GM12878 (cell line): Measurements from ENCODE around the gene WDFY1. TPM values are rescaled to one million over a fixed set of nuclear protein-coding genes. Genes with fewer than 3 reads are reported as not detected.

Experiments
- ATAC-seq: fragments of 200-7000 bp; cut with Tn5 transposase; 3 replicates; pipeline ENCODE4 v1.9.1; 2020; ENCODE audit warnings: mild to moderate bottlenecking, moderate library complexity
- Bru-seq: library from RNA; stranded (reverse); fragments of 400-500 nt; gene quantifications from one replicate; lab custom pipeline; 2021; lab: Mats Ljungman, UMichigan
- BruChase-seq, 2 experiments: library from RNA; stranded (reverse); fragments of 400-500 nt; gene quantifications; one replicate each; lab custom pipeline; 2021; lab: Mats Ljungman, UMichigan
- BruUV-seq: library from RNA; stranded (reverse); fragments of 400-500 nt; replicated peaks from 2 replicates; lab custom pipeline; 2021; lab: Mats Ljungman, UMichigan
- CTCF ChIA-PET: fragments of 300-600 bp; sonication (Branson Sonifier 250); formaldehyde crosslinking; extraction: SDS; loops from one replicate; lab custom pipeline; 2021; ENCODE audit warnings: inconsistent platforms; lab: Yijun Ruan, JAX
- POLR2A ChIA-PET: fragments of 350-600 bp; formaldehyde crosslinking; extraction: SDS; loops from one replicate; lab custom pipeline; 2021; ENCODE audit warnings: inconsistent platforms; lab: Charles Lee
- RAD21 ChIA-PET: fragments of 300-600 bp; sonication (Branson Sonifier 250); formaldehyde crosslinking; loops from one replicate; lab custom pipeline; 2023; ENCODE audit warnings: antibody characterized with exemption; ENCODE audit not compliant: unreplicated experiment; lab: Charles Lee
- SMC1A ChIA-PET: fragments of 300-600 bp; sonication (Branson Sonifier 250); formaldehyde crosslinking; loops from one replicate; lab custom pipeline; 2023; ENCODE audit not compliant: unreplicated experiment, uncharacterized antibody; lab: Charles Lee
- DNase-seq: peaks from one replicate; pipeline ENCODE4 v3.0.0-alpha.2; 2011; ENCODE audit warnings: low read depth, low spot score
- FAIRE-seq: peaks from 3 replicates; lab custom pipeline; 2011; peaks lifted over from hg19 to GRCh38; lab: Jason Lieb, UNC
- H2AFZ ChIP-seq: 2 replicates; pipeline ENCODE4 v1.6.0; 2011; ENCODE audit warnings: low read depth, low read length, control low read depth; ENCODE audit not compliant: control insufficient read depth
- H3K27ac ChIP-seq: 2 replicates; pipeline ENCODE4 v1.5.1; 2011; ENCODE audit warnings: control low read depth; ENCODE audit not compliant: control insufficient read depth, insufficient read depth
- H3K27me3 ChIP-seq, 2 experiments: replicated peaks in 1 of 2; 2 replicates each; pipeline versions ENCODE4 v1.6.0 to v1.6.1; 2011; ENCODE audit warnings: low read length in 1 of 2; ENCODE audit not compliant: control insufficient read depth in 2 of 2, insufficient read depth in 2 of 2
- H3K36me3 ChIP-seq, 2 experiments: 2 replicates each; pipeline ENCODE4 v1.5.1; 2011; ENCODE audit warnings: low read length in 1 of 2; ENCODE audit not compliant: control insufficient read depth in 2 of 2, insufficient read depth in 2 of 2
- H3K4me1 ChIP-seq: 2 replicates; pipeline ENCODE4 v1.6.1; 2011; ENCODE audit warnings: mild to moderate bottlenecking, low read length, moderate library complexity, mixed read lengths; ENCODE audit not compliant: control insufficient read depth, insufficient read depth
- H3K4me2 ChIP-seq: 2 replicates; pipeline ENCODE4 v1.6.0; 2011; ENCODE audit warnings: control low read depth; ENCODE audit not compliant: control insufficient read depth, insufficient read depth
- H3K4me3 ChIP-seq: fragments of 200-600 bp; sonication (generic); 2 replicates; pipeline ENCODE4 v1.5.1; 2016
- H3K79me2 ChIP-seq: 2 replicates; pipeline ENCODE4 v1.6.0; 2011; ENCODE audit warnings: low read length; ENCODE audit not compliant: control insufficient read depth, insufficient read depth
- H3K9ac ChIP-seq: 2 replicates; pipeline ENCODE4 v1.8.0; 2011; ENCODE audit warnings: low read length, control low read depth, mixed read lengths; ENCODE audit not compliant: control insufficient read depth, insufficient read depth
- H3K9me3 ChIP-seq: replicated peaks from 3 replicates; pipeline ENCODE4 v1.5.1; 2011; ENCODE audit warnings: mild to moderate bottlenecking, low read length; ENCODE audit not compliant: control insufficient read depth, insufficient read depth
- H4K20me1 ChIP-seq: 2 replicates; pipeline ENCODE4 v1.6.0; 2011; ENCODE audit not compliant: control insufficient read depth, insufficient read depth
- BACH1 ChIP-seq: fragments of 450-650 bp; IDR thresholded peaks from 2 replicates; pipeline ENCODE4 v1.6.1; 2017; ENCODE audit warnings: mild to moderate bottlenecking, borderline replicate concordance
- DPF2 ChIP-seq: fragments of 450-650 bp; IDR thresholded peaks from 2 replicates; pipeline ENCODE4 v1.6.1; 2017; ENCODE audit warnings: mild to moderate bottlenecking
- IKZF1 ChIP-seq: fragments of 450-650 bp; conservative IDR thresholded peaks from 2 replicates; pipeline ENCODE4 v1.6.1; 2017; ENCODE audit warnings: antibody characterized with exemption, mild to moderate bottlenecking
- MYC ChIP-seq: IDR thresholded peaks from 2 replicates; pipeline ENCODE4 v1.6.1; 2011; ENCODE audit warnings: mild to moderate bottlenecking, low read length, moderate library complexity, inconsistent platforms; ENCODE audit not compliant: insufficient read depth, insufficient replicate concordance, insufficient read length, severe bottlenecking
- POLR2A ChIP-seq: IDR thresholded peaks from 2 replicates; pipeline ENCODE4 v1.6.1; 2011; ENCODE audit warnings: low read depth, mild to moderate bottlenecking, low read length
- TCF7 ChIP-seq: IDR thresholded peaks from 2 replicates; pipeline ENCODE4 v1.6.1; 2014; ENCODE audit warnings: antibody characterized with exemption, borderline replicate concordance
- ZZZ3 ChIP-seq: IDR thresholded peaks from 2 replicates; pipeline ENCODE4 v1.6.1; 2011; ENCODE audit warnings: low read depth; ENCODE audit not compliant: control insufficient read depth, insufficient read length
- WGBS: methylation state at CpG from one replicate; pipeline ENCODE4 v1.1.6; 2016; ENCODE audit warnings: low lambda C conversion rate; ENCODE audit not compliant: insufficient replicate concordance, insufficient coverage; ENCODE audit errors: missing lambda C conversion rate; 5-methylcytosine and 5-hydroxymethylcytosine counted together
- in situ Hi-C: fragments of 300-500 bp; cut with MboI; formaldehyde crosslinking; loops from 9 replicates; pipeline ENCODE4 v1.14.3; 2018; ENCODE audit warnings: mixed read lengths
- intact Hi-C: fragments of 100-400 bp; cut with micrococcal nuclease; formaldehyde crosslinking; loops from one replicate; pipeline ENCODE4 v1.14.2; 2022; ENCODE audit not compliant: unreplicated experiment
- long read RNA-seq, 2 experiments: library from polyadenylated mRNA; unstranded; transcript quantifications; one replicate each; pipeline ENCODE4 v2.0.0, GENCODE V29; 2019 to 2020
- polyA minus RNA-seq, 3 experiments: library from RNA; depleted of rRNA, polyadenylated mRNA; stranded (reverse); fragments of >200 nt; gene quantifications; 2 replicates each; pipeline ENCODE4 v1.2.3, GENCODE V29; 2011
- polyA plus RNA-seq, 11 experiments: library from polyadenylated mRNA; depleted of rRNA in 4 of 11; unstranded in 6 of 11; stranded (reverse) in 5 of 11; fragments of >200 nt; fragmentation: Nextera tagmentation in 4 of 11; fragmentation: Illumina TruSeq in 1 of 11; extraction: Ambion mirVana in 4 of 11; extraction: Trizol in 1 of 11; gene quantifications; 1 replicate in 1 of 11; 2 replicates in 10 of 11; pipeline versions ENCODE4 v1.2.1 to v1.2.3, GENCODE V29; 2011 to 2016; ENCODE audit warnings: inconsistent platforms in 2 of 11, missing spikeins in 2 of 11, low read depth in 1 of 11
- total RNA-seq, 4 experiments: library from RNA; depleted of rRNA in 3 of 4; stranded (reverse); fragments of >200 nt in 3 of 4; fragmentation: Illumina TruSeq in 1 of 4; extraction: Trizol in 1 of 4; gene quantifications; 2 replicates each; pipeline versions ENCODE4 v1.2.1 to v1.2.3, GENCODE V29; 2013 to 2021
- TF ChIP-seq, protein P1 (sequence below): IDR thresholded peaks from 2 replicates; pipeline ENCODE4 v1.6.1; 2011; ENCODE audit warnings: low read depth, low read length, improper control_type of control experiment, borderline replicate concordance
- TF ChIP-seq, protein P2 (sequence below): fragments of 450-650 bp; IDR thresholded peaks from 2 replicates; pipeline ENCODE4 v1.6.1; 2017; ENCODE audit warnings: antibody characterized with exemption, mild to moderate bottlenecking, moderate library complexity
- TF ChIP-seq, protein P3 (sequence below): IDR thresholded peaks from 2 replicates; pipeline ENCODE4 v1.6.1; 2011; ENCODE audit warnings: borderline replicate concordance, low read depth, mild to moderate bottlenecking, moderate library complexity, mixed read lengths, low read length; ENCODE audit not compliant: insufficient read depth; ENCODE audit errors: extremely low read length

The WDFY1 gene, protein sequence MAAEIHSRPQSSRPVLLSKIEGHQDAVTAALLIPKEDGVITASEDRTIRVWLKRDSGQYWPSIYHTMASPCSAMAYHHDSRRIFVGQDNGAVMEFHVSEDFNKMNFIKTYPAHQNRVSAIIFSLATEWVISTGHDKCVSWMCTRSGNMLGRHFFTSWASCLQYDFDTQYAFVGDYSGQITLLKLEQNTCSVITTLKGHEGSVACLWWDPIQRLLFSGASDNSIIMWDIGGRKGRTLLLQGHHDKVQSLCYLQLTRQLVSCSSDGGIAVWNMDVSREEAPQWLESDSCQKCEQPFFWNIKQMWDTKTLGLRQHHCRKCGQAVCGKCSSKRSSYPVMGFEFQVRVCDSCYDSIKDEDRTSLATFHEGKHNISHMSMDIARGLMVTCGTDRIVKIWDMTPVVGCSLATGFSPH
- 74.7 and 94.2 TPM in 2 replicates for total RNA-seq (2013; cell fraction: nucleolus; rRNA removed)
- total RNA-seq (2014; rRNA removed) (16.7 and 17.0 TPM in 2 replicates), total RNA-seq (2014; rRNA removed; fragmentation: Illumina TruSeq; extraction: Trizol) (13.2 and 14.3 TPM in 2 replicates), total RNA-seq (2021) (10.5 and 10.9 TPM in 2 replicates), polyA plus RNA-seq (2011; rRNA removed) (28.1 and 36.3 TPM in 2 replicates), polyA plus RNA-seq (2014; fragmentation: Illumina TruSeq; extraction: Trizol) (11.9 and 14.3 TPM in 2 replicates), polyA plus RNA-seq (2014; fragmentation: Nextera tagmentation; extraction: Ambion mirVana) (1 to 10 TPM; 2.9 to 4.6 TPM), polyA plus RNA-seq (2014; rRNA removed) (9.8 and 11.1 TPM in 2 replicates), polyA plus RNA-seq (2016; fragmentation: Nextera tagmentation; extraction: Ambion mirVana) (10 to 100 TPM; 20.3 to 22.0 TPM), polyA minus RNA-seq (2011; rRNA and poly(A)+ RNA removed) (91.4 and 121 TPM in 2 replicates), Bru-seq, nascent RNA (percentile 81 among the genes with signal in this experiment), BruChase-seq, experiment 1, labeled RNA remaining after a 6-hour chase (percentile 74 among the genes with signal in this experiment), BruChase-seq, experiment 2, labeled RNA remaining after a 2-hour chase (percentile 75 among the genes with signal in this experiment)
- polyA plus RNA-seq (2011; ENCODE audit: low read depth) = 23.3 TPM
- 19.1 and 23.9 TPM in 2 replicates for polyA plus RNA-seq (2011; cell fraction: cytosol; rRNA removed)
- polyA plus RNA-seq (2011; cell fraction: nucleus; rRNA removed) = 37.0 and 38.2 TPM in 2 replicates
- polyA plus RNA-seq (2012) = 31.3 and 31.7 TPM in 2 replicates
- 10.2 and 11.4 TPM in 2 replicates for polyA minus RNA-seq (2011; cell fraction: cytosol; rRNA and poly(A)+ RNA removed)
- polyA minus RNA-seq (2011; cell fraction: nucleus; rRNA and poly(A)+ RNA removed) = 36.8 and 53.6 TPM in 2 replicates
- long read RNA-seq, experiment 1, full-length matches to known transcripts = 5 of 5 reads
- long read RNA-seq, experiment 1, partial matches to known transcripts = 0 of 5 reads
- long read RNA-seq, experiment 1, other reads (novel, unspliced or antisense) = 0 of 5 reads
- long read RNA-seq, experiment 2, full-length matches to known transcripts = 35 of 43 reads
- long read RNA-seq, experiment 2, partial matches to known transcripts = 2 of 43 reads
- long read RNA-seq, experiment 2, other reads (novel, unspliced or antisense) = 6 of 43 reads

DNA sequence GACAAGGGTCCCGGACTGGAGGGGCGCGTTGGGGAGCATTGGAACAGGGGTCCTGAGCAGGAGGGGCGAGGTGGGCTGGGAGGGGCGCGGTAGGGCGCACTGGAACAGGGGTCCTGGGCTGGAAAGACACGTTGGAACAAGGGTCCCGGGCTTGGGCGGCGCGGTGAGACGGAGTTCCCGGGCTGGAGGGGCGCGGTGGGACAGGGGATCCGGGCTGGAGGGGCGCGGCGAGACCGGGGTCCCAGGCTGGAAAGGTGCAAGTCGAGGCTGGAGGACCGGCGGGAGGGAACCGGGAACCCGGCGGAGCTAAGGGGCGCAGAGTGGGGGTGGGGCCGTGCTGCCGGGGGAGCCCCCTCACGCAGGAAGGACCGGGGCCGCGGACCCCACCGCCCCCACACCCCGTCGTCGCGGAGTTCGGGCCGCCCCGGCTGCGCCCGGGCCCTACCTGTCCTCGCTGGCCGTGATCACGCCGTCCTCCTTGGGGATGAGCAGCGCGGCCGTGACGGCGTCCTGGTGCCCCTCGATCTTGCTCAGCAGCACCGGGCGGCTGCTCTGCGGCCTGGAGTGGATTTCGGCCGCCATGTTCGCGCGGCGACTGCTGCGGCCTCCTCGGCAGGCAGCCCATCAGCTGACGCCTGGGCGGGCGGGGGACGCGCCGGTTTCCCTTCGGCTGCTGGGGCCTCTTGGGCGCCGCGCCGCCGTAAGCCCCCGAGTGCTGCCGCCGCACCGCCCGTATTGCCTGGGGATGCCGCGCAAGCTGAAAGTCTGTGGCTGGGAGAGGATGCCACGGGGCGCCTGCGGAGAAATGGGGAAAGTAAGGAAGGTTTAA is at the start of gene WDFY1:
Gene WDFY1 (minus strand): TSS at position 633 of the 829 bp plus-strand sequence. CDS start 51 bp downstream, at position 582.
- H4K20me1 ChIP-seq = no peaks in the 10 kb centered on the region
- ChIA-PET RAD21 (interaction anchor here (1.5 kb wide), 1 partner anchor 13 kb away, joined by 6 read pairs; no protein-coding TSS in a partner anchor), POLR2A (interaction anchor here (1.4 to 1.6 kb wide), 2 partner anchors 10 to 13 kb away, joined by 7 to 8 read pairs; partner anchors contain the start of gene MRPL44), SMC1A (interaction anchor here (1.2 kb wide), 1 partner anchor 17 kb away, joined by 4 read pairs; no protein-coding TSS in a partner anchor), CTCF (interaction anchor here (0.6 to 2.6 kb wide), 5 partner anchors 10 to 812 kb away, joined by 3 to 15 read pairs (median 3); partner anchors contain the start of gene MRPL44)
- H2AFZ ChIP-seq = peak within 1 kb of the TSS; percentile 68
- ATAC-seq = peak; percentile 94
- in situ Hi-C loops = no loop called here
- peak within 1 kb of the TSS; percentile 75 for H3K4me3 ChIP-seq
- 3% methylated on average over 44 of the region's 87 CpGs for WGBS
- BruUV-seq = no TSS peak
- no peak for DNase-seq
- peaks cover 19% of the 10 kb centered on the region for H3K4me1 ChIP-seq
- peaks cover 33% of the 10 kb centered on the region for H3K79me2 ChIP-seq
- H3K27ac ChIP-seq = peak within 1 kb of the TSS; percentile 76
- no peaks in the 10 kb centered on the region for H3K36me3 ChIP-seq
- FAIRE-seq = no peak
- no peaks in the 10 kb centered on the region; the same call in 1 of the 3 replicates for H3K9me3 ChIP-seq
- H3K9ac ChIP-seq = peak within 1 kb of the TSS; percentile 75
- intact Hi-C loops = loop anchor here (2.0 to 5.0 kb wide), 2 partner anchors 48 to 108 kb away; partner anchors contain the start of gene AP1S3
- no peaks in the 10 kb centered on the region for H3K27me3 ChIP-seq
- peak within 1 kb of the TSS; percentile 88 for H3K4me2 ChIP-seq
- TF ChIP-seq TCF7 = no peak
- TF ChIP-seq, protein P1, sequence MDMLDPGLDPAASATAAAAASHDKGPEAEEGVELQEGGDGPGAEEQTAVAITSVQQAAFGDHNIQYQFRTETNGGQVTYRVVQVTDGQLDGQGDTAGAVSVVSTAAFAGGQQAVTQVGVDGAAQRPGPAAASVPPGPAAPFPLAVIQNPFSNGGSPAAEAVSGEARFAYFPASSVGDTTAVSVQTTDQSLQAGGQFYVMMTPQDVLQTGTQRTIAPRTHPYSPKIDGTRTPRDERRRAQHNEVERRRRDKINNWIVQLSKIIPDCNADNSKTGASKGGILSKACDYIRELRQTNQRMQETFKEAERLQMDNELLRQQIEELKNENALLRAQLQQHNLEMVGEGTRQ = peak; percentile 35
- TF ChIP-seq POLR2A = peak; percentile 98
- TF ChIP-seq, protein P2, sequence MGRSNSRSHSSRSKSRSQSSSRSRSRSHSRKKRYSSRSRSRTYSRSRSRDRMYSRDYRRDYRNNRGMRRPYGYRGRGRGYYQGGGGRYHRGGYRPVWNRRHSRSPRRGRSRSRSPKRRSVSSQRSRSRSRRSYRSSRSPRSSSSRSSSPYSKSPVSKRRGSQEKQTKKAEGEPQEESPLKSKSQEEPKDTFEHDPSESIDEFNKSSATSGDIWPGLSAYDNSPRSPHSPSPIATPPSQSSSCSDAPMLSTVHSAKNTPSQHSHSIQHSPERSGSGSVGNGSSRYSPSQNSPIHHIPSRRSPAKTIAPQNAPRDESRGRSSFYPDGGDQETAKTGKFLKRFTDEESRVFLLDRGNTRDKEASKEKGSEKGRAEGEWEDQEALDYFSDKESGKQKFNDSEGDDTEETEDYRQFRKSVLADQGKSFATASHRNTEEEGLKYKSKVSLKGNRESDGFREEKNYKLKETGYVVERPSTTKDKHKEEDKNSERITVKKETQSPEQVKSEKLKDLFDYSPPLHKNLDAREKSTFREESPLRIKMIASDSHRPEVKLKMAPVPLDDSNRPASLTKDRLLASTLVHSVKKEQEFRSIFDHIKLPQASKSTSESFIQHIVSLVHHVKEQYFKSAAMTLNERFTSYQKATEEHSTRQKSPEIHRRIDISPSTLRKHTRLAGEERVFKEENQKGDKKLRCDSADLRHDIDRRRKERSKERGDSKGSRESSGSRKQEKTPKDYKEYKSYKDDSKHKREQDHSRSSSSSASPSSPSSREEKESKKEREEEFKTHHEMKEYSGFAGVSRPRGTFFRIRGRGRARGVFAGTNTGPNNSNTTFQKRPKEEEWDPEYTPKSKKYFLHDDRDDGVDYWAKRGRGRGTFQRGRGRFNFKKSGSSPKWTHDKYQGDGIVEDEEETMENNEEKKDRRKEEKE = no peak
- TF ChIP-seq ZZZ3 = no peak
- TF ChIP-seq, protein P3, sequence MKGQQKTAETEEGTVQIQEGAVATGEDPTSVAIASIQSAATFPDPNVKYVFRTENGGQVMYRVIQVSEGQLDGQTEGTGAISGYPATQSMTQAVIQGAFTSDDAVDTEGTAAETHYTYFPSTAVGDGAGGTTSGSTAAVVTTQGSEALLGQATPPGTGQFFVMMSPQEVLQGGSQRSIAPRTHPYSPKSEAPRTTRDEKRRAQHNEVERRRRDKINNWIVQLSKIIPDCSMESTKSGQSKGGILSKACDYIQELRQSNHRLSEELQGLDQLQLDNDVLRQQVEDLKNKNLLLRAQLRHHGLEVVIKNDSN = peak; percentile 77
- peak; percentile 85 for TF ChIP-seq DPF2
- peak; percentile 54; the same call in 1 of the 2 replicates for TF ChIP-seq BACH1
- peak; percentile 85 for TF ChIP-seq IKZF1
- TF ChIP-seq MYC = peak; percentile 49
